Left colon (tissue), 2 donors: ENCODE data around the gene CELSR2. TPM values are rescaled to one million over a fixed set of nuclear protein-coding genes. Genes with fewer than 3 reads are reported as not detected.

Experiments
- ATAC-seq: fragments of 200-7000 bp; cut with Tn5 transposase; one replicate; pipeline ENCODE4 v1.9.1; 2020; ENCODE audit warnings: mild to moderate bottlenecking, moderate library complexity
- DNase-seq, 2 donors: peaks; one replicate each; pipeline ENCODE4 v3.0.0-alpha.2; 2020
- intact Hi-C, 2 donors: fragments of 100-400 bp; cut with DNase I in 1 of 2; cut with micrococcal nuclease in 1 of 2; formaldehyde crosslinking; loops; one replicate each; pipeline versions ENCODE4 v1.11.2 to v1.14.0; 2022; cut with DNase I, micrococcal nuclease
- total RNA-seq, 2 donors: library from RNA; stranded (reverse); fragmentation: NEBNext Ultra II Directional; extraction: Animal tissue kit (Norgen Biotek cat#: 25700); gene quantifications; one replicate each; pipeline ENCODE4 v1.2.1, GENCODE V29; 2021
- donor health status: DM: no; HTN: no; CAD: no.
- donor health status: DM: yes; HTN: yes; CAD: no.

The CELSR2 gene
- total RNA-seq, 2 donors from 2014 or later: 3.9 to 4.5 TPM

GRCh38 chr1:109225308-109225707, 24.0 kb upstream of the CELSR2 start:
- intact Hi-C loops: no loop called here
- no peak for DNase-seq
- ATAC-seq: no peak

- intact Hi-C loops: no loop called here
- no peak for DNase-seq
- no peak for ATAC-seq
Observed at GRCh38 chr1:109225711-109226445, 23.5 kb upstream of the CELSR2 start.

GRCh38 chr1:109228167-109228566, 21.2 kb upstream of the CELSR2 start:
- DNase-seq: no peak
- intact Hi-C loops: no loop called here
- ATAC-seq: no peak

GRCh38 chr1:109229531-109230127, 19.7 kb upstream of the CELSR2 start:
- intact Hi-C loops: no loop called here
- DNase-seq: no peak
- no peak for ATAC-seq

- DNase-seq (no peak), ATAC-seq (no peak)
- intact Hi-C loops: no loop called here
Observed at GRCh38 chr1:109231066-109231465, 18.3 kb upstream of the CELSR2 start.

GRCh38 chr1:109235137-109235536, 14.2 kb upstream of the CELSR2 start:
- no peak for ATAC-seq
- DNase-seq: no peak
- intact Hi-C loops: no loop called here

GRCh38 chr1:109237512-109237911, 11.8 kb upstream of the CELSR2 start:
- DNase-seq: no peak
- intact Hi-C loops: no loop called here
- ATAC-seq: no peak

- intact Hi-C loops: no loop called here
- no peak for DNase-seq
- no peak for ATAC-seq
Observed at GRCh38 chr1:109238382-109238781, 11.0 kb upstream of the CELSR2 start.

GRCh38 chr1:109239047-109239408, 10.3 kb upstream of the CELSR2 start:
- ATAC-seq (no peak), DNase-seq (no peak)
- intact Hi-C loops: no loop called here

- no peak for DNase-seq
- intact Hi-C loops: no loop called here
- ATAC-seq: peak; percentile 70
Observed at GRCh38 chr1:109239409-109240068, 9.8 kb upstream of the CELSR2 start.

- ATAC-seq (peak; percentile 71), DNase-seq (peak in 1 of 2 donors; percentile 67)
- intact Hi-C loops: no loop called here
Observed at GRCh38 chr1:109240158-109241152, 8.9 kb upstream of the CELSR2 start.

GRCh38 chr1:109241344-109241743, 8.0 kb upstream of the CELSR2 start:
- intact Hi-C loops: no loop called here
- DNase-seq (no peak), ATAC-seq (no peak)

GRCh38 chr1:109241841-109242345, 7.4 kb upstream of the CELSR2 start:
- no peak for DNase-seq
- no peak for ATAC-seq
- intact Hi-C loops: no loop called here

- ATAC-seq: no peak
- intact Hi-C loops: no loop called here
- no peak for DNase-seq
Observed at GRCh38 chr1:109242387-109242786, 7.0 kb upstream of the CELSR2 start.

- no peak for ATAC-seq
- no peak for DNase-seq
- intact Hi-C loops: no loop called here
Observed at GRCh38 chr1:109243221-109243620, 6.1 kb upstream of the CELSR2 start.

GRCh38 chr1:109243860-109244552, 5.3 kb upstream of the CELSR2 start:
- DNase-seq (no peak), ATAC-seq (no peak)
- intact Hi-C loops: no loop called here

GRCh38 chr1:109246141-109246551, 3.2 kb upstream of the CELSR2 start:
- ATAC-seq (no peak), DNase-seq (no peak)
- intact Hi-C loops: no loop called here
